GM10266 (cell line): Measurements from ENCODE around the gene PJA2.

Experiments
- DNase-seq: peaks from one replicate; pipeline ENCODE4 v3.0.0; 2012; ENCODE audit errors: extremely low spot score
- TF ChIP-seq, protein P1 (sequence below): IDR thresholded peaks from 2 replicates; pipeline ENCODE4 v1.5.1; 2012; ENCODE audit warnings: mild to moderate bottlenecking, low read depth; ENCODE audit not compliant: control insufficient read depth, insufficient read depth; ENCODE audit errors: missing control alignments

Gene PJA2

DNA sequence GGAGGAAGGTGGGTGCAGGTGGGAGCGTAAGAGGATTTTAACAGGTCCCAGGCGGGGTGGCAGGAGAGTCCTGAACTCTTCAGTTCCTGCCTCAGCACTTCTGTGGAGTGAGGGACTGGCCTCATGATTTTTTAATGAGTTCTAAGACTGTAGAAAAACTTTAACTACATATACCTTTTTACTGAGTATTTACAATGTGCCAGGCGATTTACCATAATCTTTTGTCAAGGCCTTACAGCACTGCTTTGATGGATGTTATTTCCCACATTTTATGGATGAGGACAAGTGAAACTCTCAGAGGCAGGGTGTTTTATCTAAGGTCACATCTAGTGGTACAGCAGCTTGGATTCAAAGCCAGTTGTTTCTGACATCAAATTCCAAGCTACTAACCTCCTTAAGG is 99.5 kb downstream of the PJA2 start:
- no peak for DNase-seq
- TF ChIP-seq, protein P1, sequence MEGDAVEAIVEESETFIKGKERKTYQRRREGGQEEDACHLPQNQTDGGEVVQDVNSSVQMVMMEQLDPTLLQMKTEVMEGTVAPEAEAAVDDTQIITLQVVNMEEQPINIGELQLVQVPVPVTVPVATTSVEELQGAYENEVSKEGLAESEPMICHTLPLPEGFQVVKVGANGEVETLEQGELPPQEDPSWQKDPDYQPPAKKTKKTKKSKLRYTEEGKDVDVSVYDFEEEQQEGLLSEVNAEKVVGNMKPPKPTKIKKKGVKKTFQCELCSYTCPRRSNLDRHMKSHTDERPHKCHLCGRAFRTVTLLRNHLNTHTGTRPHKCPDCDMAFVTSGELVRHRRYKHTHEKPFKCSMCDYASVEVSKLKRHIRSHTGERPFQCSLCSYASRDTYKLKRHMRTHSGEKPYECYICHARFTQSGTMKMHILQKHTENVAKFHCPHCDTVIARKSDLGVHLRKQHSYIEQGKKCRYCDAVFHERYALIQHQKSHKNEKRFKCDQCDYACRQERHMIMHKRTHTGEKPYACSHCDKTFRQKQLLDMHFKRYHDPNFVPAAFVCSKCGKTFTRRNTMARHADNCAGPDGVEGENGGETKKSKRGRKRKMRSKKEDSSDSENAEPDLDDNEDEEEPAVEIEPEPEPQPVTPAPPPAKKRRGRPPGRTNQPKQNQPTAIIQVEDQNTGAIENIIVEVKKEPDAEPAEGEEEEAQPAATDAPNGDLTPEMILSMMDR = no peak

DNA sequence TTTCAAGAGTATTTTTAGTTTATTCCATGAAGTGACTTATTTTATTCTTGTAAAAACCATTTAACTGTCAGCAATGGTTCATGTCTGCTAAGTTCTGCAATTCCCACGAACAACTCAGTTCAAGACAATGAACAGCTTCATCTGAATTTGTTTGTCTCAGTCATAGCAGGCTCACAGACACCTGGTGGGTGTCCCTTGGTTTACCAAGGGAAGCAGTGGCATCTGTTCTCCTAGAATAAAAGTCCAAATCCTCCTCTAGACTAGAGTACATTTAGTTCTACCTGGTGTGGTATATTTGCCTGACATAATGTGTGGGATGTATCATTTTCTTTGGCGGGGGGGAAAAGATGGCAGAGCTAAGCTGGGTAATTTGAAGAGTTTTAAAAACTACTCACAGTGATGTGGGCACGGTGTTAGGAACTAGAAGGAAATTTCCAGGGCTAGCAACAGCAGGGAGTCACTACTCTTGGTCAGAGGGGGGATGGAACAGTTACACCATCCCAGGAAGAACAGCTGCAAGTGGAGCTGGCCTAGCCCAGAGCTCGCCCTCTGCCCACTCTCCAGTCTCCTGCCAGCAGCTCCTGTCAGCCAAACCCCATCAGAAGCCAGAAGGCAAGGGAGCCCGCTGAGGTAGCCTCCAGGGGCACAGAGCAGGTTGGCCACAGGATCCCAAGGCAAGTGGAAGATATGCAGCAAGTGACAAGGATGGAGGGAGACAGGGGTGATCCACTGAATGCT is 100.3 kb downstream of the PJA2 start:
- DNase-seq = no peak
- TF ChIP-seq, protein P1 = no peak

DNA sequence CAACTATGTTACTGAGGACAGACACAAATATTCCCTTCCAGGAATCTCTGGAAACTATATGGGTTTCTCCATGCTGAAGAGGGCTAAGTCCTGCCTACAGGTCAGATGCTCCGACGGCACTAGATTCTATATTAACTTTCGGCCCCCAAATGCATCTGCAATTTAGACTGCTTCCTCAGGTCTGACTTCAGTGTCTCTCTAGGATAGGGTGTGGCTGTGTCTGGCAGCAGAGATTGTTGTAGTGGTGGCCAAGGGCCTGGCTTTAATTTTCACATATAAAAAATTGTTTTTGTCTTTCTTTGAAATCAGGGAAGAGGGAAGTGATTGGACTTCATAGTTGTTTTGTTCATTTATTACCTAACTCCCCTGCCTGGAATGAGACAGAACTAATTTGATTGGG is 101.8 kb downstream of the PJA2 start:
- TF ChIP-seq, protein P1 = no peak
- no peak for DNase-seq

DNA sequence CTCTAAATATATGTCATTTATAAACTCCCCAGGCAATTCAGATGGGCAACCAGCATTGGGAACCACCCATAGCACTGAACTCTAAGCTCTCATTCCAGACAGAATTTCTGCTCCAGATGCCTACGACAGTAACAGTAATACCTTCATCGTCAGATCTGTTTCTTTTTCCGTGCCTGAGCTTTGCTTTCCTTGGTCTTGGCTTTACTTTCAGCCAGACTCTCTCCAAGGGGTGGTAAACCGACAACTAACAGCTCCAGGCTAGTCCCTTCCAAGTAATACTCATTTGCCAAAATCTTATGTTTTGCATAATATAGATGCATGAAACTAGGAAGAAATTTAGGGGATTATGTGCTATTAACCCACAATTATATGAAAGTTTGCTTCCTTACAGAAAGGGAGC is 102.3 kb downstream of the PJA2 start:
- no peak for DNase-seq
- TF ChIP-seq, protein P1 = no peak

DNA sequence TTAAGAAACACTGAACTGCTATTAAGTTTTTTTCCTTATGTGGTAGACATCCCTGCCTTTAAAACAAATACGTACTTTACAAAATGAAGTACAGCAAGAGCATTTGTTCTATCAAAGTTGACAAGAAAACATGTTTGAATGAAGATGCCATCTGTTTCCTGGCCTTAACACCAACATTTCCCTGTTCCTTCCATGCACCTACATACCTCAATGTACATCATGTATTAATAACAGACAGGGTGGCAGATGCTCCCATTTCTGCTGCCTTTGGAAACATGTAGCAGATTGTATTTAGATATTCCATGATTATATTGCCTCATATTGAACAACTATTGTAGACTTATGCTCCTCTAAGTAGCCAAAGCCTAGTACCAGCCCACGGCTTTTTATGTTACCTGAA is 104.4 kb downstream of the PJA2 start:
- TF ChIP-seq, protein P1 = no peak

DNA sequence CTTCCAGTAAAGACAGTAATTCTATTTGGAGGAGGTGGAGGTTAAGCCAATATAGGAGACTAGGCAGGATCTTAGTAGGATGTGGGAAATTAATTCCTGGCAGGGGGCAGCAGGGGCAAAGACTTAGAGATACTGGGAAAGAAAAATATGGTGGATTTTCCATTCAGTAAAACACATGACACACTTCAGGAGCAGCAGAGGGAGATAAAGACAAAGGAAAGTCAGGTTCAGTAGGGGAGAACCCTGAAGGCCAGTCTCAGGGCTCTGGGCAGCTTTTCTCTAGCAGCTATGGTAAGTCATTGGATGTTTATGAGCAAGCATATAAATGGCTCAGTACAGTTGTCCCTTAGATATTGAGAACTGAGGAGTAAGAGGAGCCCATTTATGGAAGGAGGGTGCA is 105.5 kb downstream of the PJA2 start:
- no peak for DNase-seq
- TF ChIP-seq, protein P1 = no peak

More for the DNA sequence above, 104.4 kb downstream of the PJA2 start:
- no peak for DNase-seq

DNA sequence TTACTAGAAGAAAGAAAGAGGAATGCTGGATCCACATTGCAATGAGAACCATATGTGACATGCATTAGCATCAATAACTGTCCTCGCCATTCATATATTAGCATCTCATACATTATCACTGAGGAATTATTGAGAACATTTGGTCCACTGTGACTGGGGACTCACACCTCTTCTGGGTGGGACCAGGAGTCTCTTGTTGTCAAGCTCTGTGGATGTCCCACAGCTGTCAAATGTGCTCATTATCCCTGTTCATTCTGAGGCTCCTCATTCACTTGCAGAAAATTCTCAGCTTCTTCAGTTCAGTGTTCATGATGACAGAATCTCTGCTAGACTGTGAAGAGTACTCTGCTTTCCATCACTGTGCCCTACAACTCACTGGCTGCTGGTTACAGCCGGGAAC is 109.4 kb downstream of the PJA2 start:
- TF ChIP-seq, protein P1 = no peak
- no peak for DNase-seq
